Measurements from ENCODE around the gene PHYH. TPM values are rescaled to one million over a fixed set of nuclear protein-coding genes. Genes with fewer than 3 reads are reported as not detected.

Gene PHYH
- total RNA-seq, 1 experiment from 2014 or later, result 52.3 TPM

GRCh38 chr10:13327534-13327933, 27.7 kb upstream of the PHYH start:
- ChIA-PET POLR2A (no interaction called here), CTCF (no interaction called here)
- Mint-ChIP-seq H3K27ac (ENCODE audit: unreplicated experiment) (no peak overlapping the region), H3K27me3 (ENCODE audit: insufficient read depth, unreplicated experiment) (no peaks in the 10 kb centered on the region), H3K4me1 (ENCODE audit: low read depth, unreplicated experiment) (no peaks in the 10 kb centered on the region), H3K9me3 (ENCODE audit: unreplicated experiment) (no peaks in the 10 kb centered on the region), H3K4me3 (ENCODE audit: unreplicated experiment) (no peak overlapping the region), H3K36me3 (ENCODE audit: insufficient read depth, unreplicated experiment) (peaks cover 95% of the 10 kb centered on the region)
- Histone ChIP-seq H3K4me3 (ENCODE audit: low read depth, low read length) (no peak overlapping the region), H3K9me3 (no peaks in the 10 kb centered on the region), H3K36me3 (ENCODE audit: control insufficient read depth, insufficient read depth, low read length) (peaks cover 9% of the 10 kb centered on the region), H3K27me3 (replicated peaks; ENCODE audit: control insufficient read depth, insufficient read depth, low read length) (no peaks in the 10 kb centered on the region), H3K4me1 (no peaks in the 10 kb centered on the region)
- TF ChIP-seq CTCF (IDR thresholded peaks at IDR 0.05; ENCODE audit: insufficient read depth in 1 of 2, low read depth in 1 of 2, low read length in 1 of 2, severe bottlenecking in 1 of 2, unreplicated experiment in 1 of 2), result no peak
- BruUV-seq (replicated peaks), result no TSS peak
- no peak for DNase-seq
- intact Hi-C loops (cut with micrococcal nuclease; ENCODE audit: unreplicated experiment), result no loop called here

GRCh38 chr10:13322615-13323148, 22.8 kb upstream of the PHYH start:
- Histone ChIP-seq H3K4me1 (no peaks in the 10 kb centered on the region), H3K4me3 (ENCODE audit: low read depth, low read length) (no peak overlapping the region), H3K27me3 (replicated peaks; ENCODE audit: control insufficient read depth, insufficient read depth, low read length) (no peaks in the 10 kb centered on the region), H3K9me3 (no peaks in the 10 kb centered on the region), H3K36me3 (ENCODE audit: control insufficient read depth, insufficient read depth, low read length) (peaks cover 6% of the 10 kb centered on the region)
- peaks cover 83% of the 10 kb centered on the region for H3K36me3 Mint-ChIP-seq (ENCODE audit: insufficient read depth, unreplicated experiment)
- TF ChIP-seq CTCF (IDR thresholded peaks at IDR 0.05; ENCODE audit: insufficient read depth in 1 of 2, low read depth in 1 of 2, low read length in 1 of 2, severe bottlenecking in 1 of 2, unreplicated experiment in 1 of 2), result no peak
- no peaks in the 10 kb centered on the region for H3K4me1 Mint-ChIP-seq (ENCODE audit: low read depth, unreplicated experiment)
- CTCF ChIA-PET, result no interaction called here
- H3K27ac Mint-ChIP-seq (ENCODE audit: unreplicated experiment), result no peak overlapping the region
- intact Hi-C loops (cut with micrococcal nuclease; ENCODE audit: unreplicated experiment), result no loop called here
- no peak for DNase-seq
- H3K9me3 Mint-ChIP-seq (ENCODE audit: unreplicated experiment), result no peaks in the 10 kb centered on the region
- H3K27me3 Mint-ChIP-seq (ENCODE audit: insufficient read depth, unreplicated experiment), result no peaks in the 10 kb centered on the region
- H3K4me3 Mint-ChIP-seq (ENCODE audit: unreplicated experiment), result no peak overlapping the region
- POLR2A ChIA-PET, result no interaction called here
- no TSS peak for BruUV-seq (replicated peaks)

- no peak for TF ChIP-seq CTCF (IDR thresholded peaks at IDR 0.05; ENCODE audit: insufficient read depth in 1 of 2, low read depth in 1 of 2, low read length in 1 of 2, severe bottlenecking in 1 of 2, unreplicated experiment in 1 of 2)
- Mint-ChIP-seq H3K36me3 (ENCODE audit: insufficient read depth, unreplicated experiment) (peaks cover 72% of the 10 kb centered on the region), H3K27ac (ENCODE audit: unreplicated experiment) (no peak overlapping the region), H3K4me1 (ENCODE audit: low read depth, unreplicated experiment) (peaks cover 7% of the 10 kb centered on the region), H3K9me3 (ENCODE audit: unreplicated experiment) (no peaks in the 10 kb centered on the region), H3K4me3 (ENCODE audit: unreplicated experiment) (no peak overlapping the region), H3K27me3 (ENCODE audit: insufficient read depth, unreplicated experiment) (no peaks in the 10 kb centered on the region)
- no peaks in the 10 kb centered on the region for H3K9me3 ChIP-seq
- intact Hi-C loops (cut with micrococcal nuclease; ENCODE audit: unreplicated experiment), result no loop called here
- BruUV-seq (replicated peaks), result no TSS peak
- peaks cover 6% of the 10 kb centered on the region for H3K36me3 ChIP-seq (ENCODE audit: control insufficient read depth, insufficient read depth, low read length)
- DNase-seq, result no peak
- ChIA-PET CTCF (no interaction called here), POLR2A (no interaction called here)
- no peaks in the 10 kb centered on the region for H3K4me1 ChIP-seq
- no peaks in the 10 kb centered on the region for H3K27me3 ChIP-seq (replicated peaks; ENCODE audit: control insufficient read depth, insufficient read depth, low read length)
- no peak overlapping the region for H3K4me3 ChIP-seq (ENCODE audit: low read depth, low read length)
These were observed 21.7 kb upstream of the PHYH start for GRCh38 chr10:13321576-13321975.

All from Caco-2 (cell line).